BE2C (cell line): Measurements from ENCODE around the gene CERS1.

Experiments
- DNase-seq: peaks from one replicate; pipeline ENCODE4 v3.0.0-alpha.2; 2020
- H3K27me3 ChIP-seq: fragments of 250-450 bp; sonication (Bioruptor Pico); 2 replicates; pipeline ENCODE4 v1.5.1; 2020; ENCODE audit warnings: mild to moderate bottlenecking
- H3K36me3 ChIP-seq: fragments of 250-450 bp; sonication (Bioruptor Pico); 2 replicates; pipeline ENCODE4 v1.5.1; 2020; ENCODE audit warnings: mild to moderate bottlenecking
- H3K4me1 ChIP-seq: fragments of 250-450 bp; sonication (Bioruptor Pico); 2 replicates; pipeline ENCODE4 v1.5.1; 2020
- H3K4me3 ChIP-seq: 2 replicates; pipeline ENCODE4 v1.5.1; 2011; ENCODE audit warnings: low read depth, low read length
- H3K9me3 ChIP-seq: fragments of 250-450 bp; sonication (Bioruptor Pico); 2 replicates; pipeline ENCODE4 v1.5.1; 2020
- TF ChIP-seq, protein P1 (sequence below): IDR thresholded peaks from 2 replicates; pipeline ENCODE4 v1.5.1; 2012; ENCODE audit warnings: mild to moderate bottlenecking, low read depth, low read length

The CERS1 gene

DNA sequence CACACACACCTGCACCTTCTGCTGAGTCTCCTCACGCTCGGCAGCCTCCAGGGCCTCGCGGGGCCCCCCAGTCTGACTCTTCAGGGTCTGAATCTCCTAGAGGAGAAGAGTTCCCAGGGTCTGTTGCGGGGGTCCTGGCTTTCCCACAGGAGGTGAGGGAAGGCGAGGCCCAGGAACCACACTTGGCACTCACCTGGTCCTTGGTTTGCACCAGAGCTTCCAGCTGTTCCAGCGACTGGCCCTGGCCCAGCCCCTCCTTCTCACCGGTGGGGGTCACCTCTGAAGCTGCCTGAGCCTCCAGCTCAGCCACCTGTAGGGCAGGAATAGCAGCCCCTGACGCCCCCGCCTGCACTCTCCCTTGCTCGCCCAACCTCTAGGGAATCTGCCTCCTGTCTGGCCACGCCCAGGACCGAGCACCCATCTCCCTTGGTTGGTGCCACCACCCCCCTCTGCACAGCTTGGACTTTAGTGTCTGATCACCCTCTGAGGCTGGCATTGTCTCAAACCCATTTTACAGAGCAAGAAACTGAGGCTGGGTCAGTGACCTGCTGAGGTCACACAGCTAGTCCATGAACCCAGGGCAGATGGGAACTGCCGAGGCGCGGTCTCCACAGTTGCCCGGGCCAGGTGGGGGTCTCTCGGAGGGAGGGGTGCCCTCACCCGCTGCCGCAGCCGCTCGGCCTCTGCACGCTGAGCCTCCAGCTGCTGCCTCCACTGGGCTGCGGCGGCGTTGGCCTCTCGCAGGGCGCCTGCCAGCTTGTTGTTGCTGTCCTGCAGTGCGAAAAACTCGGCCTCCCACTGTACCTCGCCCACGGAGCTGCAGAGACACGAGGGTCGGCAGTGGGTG, 35.6 kb upstream of the CERS1 start:
- TF ChIP-seq, protein P1, sequence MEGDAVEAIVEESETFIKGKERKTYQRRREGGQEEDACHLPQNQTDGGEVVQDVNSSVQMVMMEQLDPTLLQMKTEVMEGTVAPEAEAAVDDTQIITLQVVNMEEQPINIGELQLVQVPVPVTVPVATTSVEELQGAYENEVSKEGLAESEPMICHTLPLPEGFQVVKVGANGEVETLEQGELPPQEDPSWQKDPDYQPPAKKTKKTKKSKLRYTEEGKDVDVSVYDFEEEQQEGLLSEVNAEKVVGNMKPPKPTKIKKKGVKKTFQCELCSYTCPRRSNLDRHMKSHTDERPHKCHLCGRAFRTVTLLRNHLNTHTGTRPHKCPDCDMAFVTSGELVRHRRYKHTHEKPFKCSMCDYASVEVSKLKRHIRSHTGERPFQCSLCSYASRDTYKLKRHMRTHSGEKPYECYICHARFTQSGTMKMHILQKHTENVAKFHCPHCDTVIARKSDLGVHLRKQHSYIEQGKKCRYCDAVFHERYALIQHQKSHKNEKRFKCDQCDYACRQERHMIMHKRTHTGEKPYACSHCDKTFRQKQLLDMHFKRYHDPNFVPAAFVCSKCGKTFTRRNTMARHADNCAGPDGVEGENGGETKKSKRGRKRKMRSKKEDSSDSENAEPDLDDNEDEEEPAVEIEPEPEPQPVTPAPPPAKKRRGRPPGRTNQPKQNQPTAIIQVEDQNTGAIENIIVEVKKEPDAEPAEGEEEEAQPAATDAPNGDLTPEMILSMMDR, result no peak
- DNase-seq, result no peak
- Histone ChIP-seq H3K27me3 (no peaks in the 10 kb centered on the region), H3K36me3 (peaks cover 9% of the 10 kb centered on the region; the same call in 1 of the 2 replicates), H3K9me3 (no peaks in the 10 kb centered on the region), H3K4me3 (no peak overlapping the region), H3K4me1 (0 out of 2 replicates have a peak, but pooled peaks cover 3% of the 10 kb centered on the region)

DNA sequence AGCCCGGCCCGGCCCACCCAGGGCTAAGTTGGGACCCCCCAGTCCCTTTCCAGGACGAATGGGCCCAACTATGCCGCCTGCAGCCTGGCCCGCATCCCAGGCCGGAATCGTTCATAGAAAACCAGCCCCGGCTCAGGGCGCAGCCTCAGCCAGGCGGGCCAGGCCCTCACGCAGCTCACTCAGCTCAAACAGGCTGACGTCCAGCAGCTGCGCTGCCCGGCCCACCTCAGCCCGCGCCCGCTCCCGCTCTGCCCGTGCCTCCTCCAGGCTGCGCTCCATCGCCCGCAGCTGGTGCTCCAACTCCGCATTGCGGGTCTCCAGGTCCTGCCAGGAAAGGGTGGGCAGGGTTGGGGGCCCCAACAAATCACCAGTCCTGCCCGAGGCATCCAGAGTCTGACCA, 33.4 kb upstream of the CERS1 start:
- H3K9me3 ChIP-seq, result no peaks in the 10 kb centered on the region
- H3K27me3 ChIP-seq, result no peaks in the 10 kb centered on the region
- H3K36me3 ChIP-seq, result peaks cover 24% of the 10 kb centered on the region
- TF ChIP-seq, protein P1, result no peak
- DNase-seq, result no peak
- H3K4me3 ChIP-seq, result no peak overlapping the region
- H3K4me1 ChIP-seq, result 0 out of 2 replicates have a peak, but pooled peaks cover 3% of the 10 kb centered on the region

DNA sequence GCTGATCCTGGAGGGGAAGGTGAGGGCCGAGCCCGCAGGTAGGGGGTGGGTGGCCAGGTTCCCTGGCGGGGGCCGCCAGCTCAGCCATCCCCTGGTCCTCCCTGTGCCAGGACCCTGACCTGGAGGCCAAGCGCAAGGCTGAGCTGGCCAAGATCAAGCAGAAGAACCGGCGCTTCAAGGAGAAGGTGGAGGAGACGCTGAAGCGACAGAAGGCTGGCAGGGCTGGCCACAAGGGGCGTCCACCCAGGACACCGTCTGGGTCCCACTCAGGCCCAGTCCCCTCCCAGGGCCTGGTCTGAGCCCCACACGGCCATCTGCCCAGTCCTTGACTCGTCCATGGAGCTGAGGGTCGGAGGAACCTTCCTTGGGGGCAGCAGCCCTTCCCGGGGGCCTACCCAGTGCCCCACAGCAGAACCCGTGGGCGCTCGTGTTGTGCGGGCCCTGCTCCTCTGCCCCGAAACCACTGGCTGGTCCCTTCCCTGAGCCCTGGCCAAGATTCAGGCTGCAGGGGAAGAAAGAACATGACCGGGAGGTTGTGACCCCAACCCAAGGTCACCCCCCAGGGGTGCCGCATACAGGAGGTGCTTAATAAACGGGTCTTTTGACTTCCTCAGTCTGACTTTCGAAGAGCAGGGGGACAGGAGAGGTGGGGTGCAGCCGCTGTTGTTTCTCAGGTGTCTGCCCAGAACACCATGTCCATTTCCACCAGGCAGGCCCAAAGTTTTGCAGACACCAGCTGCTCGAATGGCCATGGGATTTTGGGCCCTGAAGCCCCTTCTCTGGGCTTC, 32.3 kb upstream of the CERS1 start:
- Histone ChIP-seq H3K4me3 (no peak overlapping the region), H3K36me3 (peaks cover 32% of the 10 kb centered on the region), H3K4me1 (0 out of 2 replicates have a peak, but pooled peaks cover 3% of the 10 kb centered on the region), H3K9me3 (no peaks in the 10 kb centered on the region), H3K27me3 (no peaks in the 10 kb centered on the region)
- TF ChIP-seq, protein P1, result no peak
- no peak for DNase-seq

DNA sequence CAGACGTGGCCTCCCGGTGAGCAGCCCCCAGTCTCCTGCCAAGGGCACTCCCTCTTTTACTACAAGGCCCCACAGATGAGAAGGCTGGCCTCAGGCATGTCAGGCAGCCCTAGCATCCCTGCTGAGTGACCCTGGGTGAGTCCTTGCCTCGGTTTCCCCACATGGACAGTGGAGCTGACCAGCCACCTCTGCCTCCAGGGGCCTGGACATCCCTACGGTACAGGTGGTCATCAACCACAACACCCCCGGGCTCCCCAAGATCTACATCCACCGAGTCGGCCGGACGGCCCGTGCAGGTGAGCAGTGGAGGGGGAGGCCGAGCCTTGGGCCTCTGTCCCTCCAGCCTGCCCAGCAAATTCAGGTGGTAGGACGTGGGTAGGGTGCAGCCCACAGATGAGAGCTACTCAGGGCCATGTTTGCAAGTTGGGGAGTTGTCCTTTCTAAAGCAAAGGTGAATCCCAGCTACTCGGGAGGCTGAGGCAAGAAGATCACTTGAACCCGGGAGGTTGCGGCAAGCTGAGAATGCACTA, 28.8 kb upstream of the CERS1 start:
- TF ChIP-seq, protein P1, result no peak
- no peak overlapping the region for H3K4me3 ChIP-seq
- peaks cover 3% of the 10 kb centered on the region; the same call in 1 of the 2 replicates for H3K4me1 ChIP-seq
- no peak for DNase-seq
- H3K36me3 ChIP-seq, result peaks cover 54% of the 10 kb centered on the region
- H3K27me3 ChIP-seq, result no peaks in the 10 kb centered on the region
- no peaks in the 10 kb centered on the region for H3K9me3 ChIP-seq

DNA sequence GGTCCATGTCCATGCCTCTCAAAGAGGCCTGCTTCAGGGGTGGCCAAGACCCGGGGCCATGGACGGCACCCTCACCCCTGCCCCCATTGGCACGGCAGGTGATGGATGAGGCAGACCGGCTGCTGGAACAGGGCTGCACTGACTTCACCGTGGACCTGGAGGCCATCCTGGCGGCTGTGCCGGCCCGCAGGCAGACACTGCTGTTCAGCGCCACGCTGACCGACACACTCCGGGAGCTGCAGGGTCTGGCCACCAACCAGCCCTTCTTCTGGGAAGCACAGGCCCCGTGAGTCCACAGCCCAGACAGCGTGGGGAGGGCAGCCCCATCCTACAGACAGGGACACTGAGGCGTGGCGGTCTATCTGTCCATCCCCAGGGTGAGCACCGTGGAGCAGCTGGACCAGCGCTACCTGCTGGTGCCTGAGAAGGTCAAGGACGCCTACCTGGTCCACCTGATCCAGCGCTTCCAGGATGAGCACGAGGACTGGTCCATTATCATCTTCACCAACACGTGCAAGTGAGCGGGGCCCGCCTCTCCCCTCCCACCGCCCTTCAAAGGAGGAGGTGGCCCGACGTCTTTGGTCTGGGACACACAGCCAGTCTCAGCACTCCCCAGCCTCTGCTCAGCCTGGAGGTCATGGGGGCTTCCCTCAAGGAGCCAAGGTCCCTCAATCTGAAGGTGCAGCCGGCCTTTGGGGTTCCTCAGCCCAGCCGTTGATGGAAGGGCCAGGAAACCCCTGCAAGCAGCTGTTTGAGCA, 26.4 kb upstream of the CERS1 start:
- peaks cover 48% of the 10 kb centered on the region for H3K36me3 ChIP-seq

More for the DNA sequence above, 26.4 kb upstream of the CERS1 start:
- H3K9me3 ChIP-seq, result no peaks in the 10 kb centered on the region
- no peak overlapping the region for H3K4me3 ChIP-seq
- no peaks in the 10 kb centered on the region for H3K27me3 ChIP-seq
- peaks cover 3% of the 10 kb centered on the region; the same call in 1 of the 2 replicates for H3K4me1 ChIP-seq
- TF ChIP-seq, protein P1, result no peak
- no peak for DNase-seq
